Measurements from ENCODE around the gene PACS1. TPM values are rescaled to one million over a fixed set of nuclear protein-coding genes. Genes with fewer than 3 reads are reported as not detected.

PACS1 gene
- total RNA-seq, 1 donor from 2014 or later = 138 TPM

DNA sequence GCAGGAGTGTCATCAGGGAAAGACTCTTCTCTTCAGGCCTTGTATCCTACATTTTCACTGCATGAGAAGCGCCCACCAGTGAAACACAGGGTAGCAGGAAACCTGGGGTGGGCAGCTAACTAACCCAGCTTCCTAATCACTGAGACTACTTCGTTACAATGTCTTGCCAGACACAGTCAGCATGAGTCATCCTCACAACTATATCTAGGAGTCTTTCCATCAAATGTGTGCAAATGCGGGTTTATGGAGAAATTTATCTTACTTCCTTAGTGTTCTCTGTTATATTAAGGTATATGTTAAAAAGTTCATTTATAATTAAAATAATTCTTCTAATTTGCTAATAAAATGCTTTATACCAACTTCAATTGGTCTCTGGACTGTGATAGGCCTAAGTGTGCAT is 118.5 kb downstream of the PACS1 start:
- Histone ChIP-seq H3K9me3 (no peaks in the 10 kb centered on the region), H3K4me1 (peaks cover 3 to 11% of the 10 kb centered on the region in 2 donors), H3K4me3 (no peak overlapping the region), H3K27me3 (no peaks in the 10 kb centered on the region), H3K27ac (no peak overlapping the region), H3K36me3 (peaks cover 4 to 7% of the 10 kb centered on the region in 2 donors)
- TF ChIP-seq, protein P1, sequence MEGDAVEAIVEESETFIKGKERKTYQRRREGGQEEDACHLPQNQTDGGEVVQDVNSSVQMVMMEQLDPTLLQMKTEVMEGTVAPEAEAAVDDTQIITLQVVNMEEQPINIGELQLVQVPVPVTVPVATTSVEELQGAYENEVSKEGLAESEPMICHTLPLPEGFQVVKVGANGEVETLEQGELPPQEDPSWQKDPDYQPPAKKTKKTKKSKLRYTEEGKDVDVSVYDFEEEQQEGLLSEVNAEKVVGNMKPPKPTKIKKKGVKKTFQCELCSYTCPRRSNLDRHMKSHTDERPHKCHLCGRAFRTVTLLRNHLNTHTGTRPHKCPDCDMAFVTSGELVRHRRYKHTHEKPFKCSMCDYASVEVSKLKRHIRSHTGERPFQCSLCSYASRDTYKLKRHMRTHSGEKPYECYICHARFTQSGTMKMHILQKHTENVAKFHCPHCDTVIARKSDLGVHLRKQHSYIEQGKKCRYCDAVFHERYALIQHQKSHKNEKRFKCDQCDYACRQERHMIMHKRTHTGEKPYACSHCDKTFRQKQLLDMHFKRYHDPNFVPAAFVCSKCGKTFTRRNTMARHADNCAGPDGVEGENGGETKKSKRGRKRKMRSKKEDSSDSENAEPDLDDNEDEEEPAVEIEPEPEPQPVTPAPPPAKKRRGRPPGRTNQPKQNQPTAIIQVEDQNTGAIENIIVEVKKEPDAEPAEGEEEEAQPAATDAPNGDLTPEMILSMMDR (IDR thresholded peaks at IDR 0.05) = no peak
- DNase-seq (ENCODE audit: low spot score in 2 of 2) = no peak
- intact Hi-C loops (cut with DNase I) = no loop called here

DNA sequence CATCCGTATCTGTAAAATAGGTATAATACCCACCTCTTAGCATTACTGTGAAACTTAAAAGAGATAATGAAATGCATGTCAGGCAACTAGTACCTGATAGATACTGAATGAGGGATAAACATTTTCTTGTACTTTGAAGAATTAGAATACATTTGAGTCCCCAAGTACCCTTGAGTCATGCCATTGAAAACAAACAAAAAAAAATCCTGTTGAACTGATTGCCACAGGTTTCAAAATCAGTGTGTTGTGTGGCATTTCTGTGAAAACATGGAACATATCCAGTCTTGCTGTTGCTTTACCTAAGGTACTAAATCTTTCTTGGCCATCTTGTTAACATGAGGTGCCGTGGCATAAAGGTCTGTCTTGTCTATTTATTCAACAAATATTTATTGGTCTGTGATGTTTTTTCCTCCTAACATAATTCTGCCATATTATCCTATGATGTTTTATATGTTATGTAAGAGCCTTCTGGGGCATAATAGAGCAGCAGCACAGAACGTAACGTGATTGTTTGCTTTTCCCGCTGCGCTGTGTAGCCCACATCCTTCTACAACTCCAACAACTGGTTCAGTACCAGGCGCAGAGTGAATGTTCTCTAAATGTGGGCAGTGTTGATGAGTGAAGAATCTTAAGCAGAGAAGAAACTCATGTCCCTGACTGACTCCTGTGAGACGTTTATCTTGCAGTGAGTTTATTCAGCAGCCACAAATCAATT is 119.1 kb downstream of the PACS1 start:
- no peak for DNase-seq (ENCODE audit: low spot score in 2 of 2)
- Histone ChIP-seq H3K36me3 (peaks cover 10 to 12% of the 10 kb centered on the region in 2 donors), H3K27ac (no peak overlapping the region), H3K9me3 (no peaks in the 10 kb centered on the region), H3K4me1 (peaks cover 3 to 11% of the 10 kb centered on the region in 2 donors), H3K4me3 (no peak overlapping the region), H3K27me3 (no peaks in the 10 kb centered on the region)
- TF ChIP-seq, protein P1 (IDR thresholded peaks at IDR 0.05) = no peak
- intact Hi-C loops (cut with DNase I) = no loop called here

DNA sequence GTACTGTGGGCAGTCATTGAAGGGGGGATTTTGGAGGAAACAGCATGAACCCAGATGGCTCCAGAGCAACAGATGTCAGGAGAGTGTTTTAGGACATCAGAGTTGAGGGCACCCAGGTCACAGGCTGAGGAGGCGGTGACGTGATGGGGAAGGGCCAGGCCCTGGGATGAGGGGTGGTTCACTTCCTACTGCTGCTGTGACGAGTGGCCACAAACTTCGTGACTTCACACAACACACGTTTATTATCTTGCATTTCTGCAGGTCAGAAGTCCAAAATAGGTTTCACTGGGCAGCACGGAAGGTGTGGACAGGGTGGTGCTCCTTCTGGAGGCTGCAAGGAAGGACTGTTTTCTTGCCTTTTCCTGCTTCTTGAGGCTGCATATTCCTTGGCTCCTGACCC is 120.7 kb downstream of the PACS1 start:
- Histone ChIP-seq H3K27me3 (no peaks in the 10 kb centered on the region), H3K4me3 (no peak overlapping the region), H3K36me3 (peaks cover 19 to 24% of the 10 kb centered on the region in 2 donors), H3K4me1 (peaks cover 3 to 11% of the 10 kb centered on the region in 2 donors), H3K9me3 (no peaks in the 10 kb centered on the region), H3K27ac (no peak overlapping the region)
- TF ChIP-seq, protein P1 (IDR thresholded peaks at IDR 0.05) = no peak
- DNase-seq (ENCODE audit: low spot score in 2 of 2) = no peak
- intact Hi-C loops (cut with DNase I) = no loop called here

DNA sequence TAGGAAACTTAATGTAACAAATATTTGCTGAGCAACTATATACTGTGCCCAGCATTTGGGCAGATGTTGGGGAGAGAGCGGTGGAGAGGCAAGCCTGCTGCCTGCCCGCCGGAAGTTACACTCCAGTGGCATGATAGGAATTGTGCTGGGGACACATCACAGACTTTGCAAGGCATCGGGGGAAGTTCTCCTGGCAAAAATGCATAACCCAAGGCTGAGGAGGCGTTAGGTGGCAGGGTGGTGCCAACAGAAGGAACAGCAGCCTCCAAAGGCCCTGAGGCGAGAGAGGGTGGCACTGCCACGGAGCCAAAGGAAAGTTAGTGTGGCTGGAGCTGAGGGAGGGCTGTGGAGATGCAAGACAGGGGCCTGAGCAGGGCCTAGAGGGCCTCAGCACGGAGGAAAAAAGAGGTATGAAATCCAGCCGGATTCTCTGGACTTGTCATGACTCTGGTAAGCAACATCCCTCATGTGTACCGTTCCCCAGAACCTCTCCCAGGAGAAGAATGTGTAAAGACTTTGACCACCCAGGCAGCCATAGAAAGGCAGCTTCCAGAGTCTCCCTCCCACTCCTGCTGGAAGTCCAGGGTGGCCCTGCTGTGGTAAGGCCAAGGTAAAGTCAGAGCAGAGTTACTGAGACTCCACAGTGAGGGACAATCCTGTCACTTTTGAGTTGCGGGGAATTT is 122.2 kb downstream of the PACS1 start:
- peaks cover 22 to 32% of the 10 kb centered on the region in 2 donors for H3K36me3 ChIP-seq
- H3K4me3 ChIP-seq = no peak overlapping the region
- peak overlapping the region in 1 of 2 donors; percentile 31 for H3K27ac ChIP-seq
- intact Hi-C loops (cut with DNase I) = no loop called here
- DNase-seq (ENCODE audit: low spot score in 2 of 2) = no peak
- H3K4me1 ChIP-seq = peaks cover 3 to 11% of the 10 kb centered on the region in 2 donors
- no peaks in the 10 kb centered on the region for H3K9me3 ChIP-seq
- TF ChIP-seq, protein P1 (IDR thresholded peaks at IDR 0.05) = no peak
- H3K27me3 ChIP-seq = no peaks in the 10 kb centered on the region

DNA sequence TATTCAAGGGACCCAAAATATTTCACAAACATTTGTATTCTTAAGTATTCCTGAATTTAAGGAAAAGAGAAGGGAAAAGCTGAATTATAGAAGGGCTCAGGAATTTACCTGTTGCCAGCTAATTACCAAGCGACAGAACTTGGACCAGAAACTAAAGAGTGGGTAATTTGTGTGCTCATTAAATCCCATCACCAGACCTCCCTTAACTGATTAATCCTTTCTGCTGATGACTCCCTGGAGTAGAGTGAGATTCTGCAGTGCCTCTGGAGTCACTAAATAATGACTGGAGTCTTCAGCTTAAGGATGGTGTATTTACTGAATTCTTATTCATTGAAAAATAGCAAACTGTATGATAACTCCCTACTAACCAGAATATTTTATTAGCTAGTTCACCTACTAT is 124.3 kb downstream of the PACS1 start:
- H3K4me1 ChIP-seq = peaks cover 3 to 11% of the 10 kb centered on the region in 2 donors
- H3K9me3 ChIP-seq = no peaks in the 10 kb centered on the region
- intact Hi-C loops (cut with DNase I) = no loop called here
- no peak overlapping the region for H3K4me3 ChIP-seq
- peaks cover 22 to 41% of the 10 kb centered on the region in 2 donors for H3K36me3 ChIP-seq
- H3K27me3 ChIP-seq = no peaks in the 10 kb centered on the region
- no peak overlapping the region for H3K27ac ChIP-seq
- TF ChIP-seq, protein P1 (IDR thresholded peaks at IDR 0.05) = no peak
- DNase-seq (ENCODE audit: low spot score in 2 of 2) = no peak
